ENCODE measurements around the gene CCDC142.

Gene CCDC142

GRCh38 chr2:74515271-74515980, 32.6 kb upstream of the CCDC142 start:
- in situ Hi-C loops (cut with MboI; ENCODE audit: low sequenced_read_pairs) = no loop called here

GRCh38 chr2:74514368-74515270, 31.8 kb upstream of the CCDC142 start, which contains the start of gene TLX2:
Gene TLX2 (plus strand): TSS chr2:74514450. CDS start chr2:74514807, 357 bp downstream.
- in situ Hi-C loops (cut with MboI; ENCODE audit: low sequenced_read_pairs) = no loop called here

GRCh38 chr2:74513605-74514367, 31.0 kb upstream of the CCDC142 start:
- in situ Hi-C loops (cut with MboI; ENCODE audit: low sequenced_read_pairs) = no loop called here

GRCh38 chr2:74512744-74513604, 30.2 kb upstream of the CCDC142 start:
- in situ Hi-C loops (cut with MboI; ENCODE audit: low sequenced_read_pairs) = no loop called here

GRCh38 chr2:74511104-74511989, 28.5 kb upstream of the CCDC142 start:
- in situ Hi-C loops (cut with MboI; ENCODE audit: low sequenced_read_pairs) = no loop called here

GRCh38 chr2:74510272-74510671, 27.5 kb upstream of the CCDC142 start:
- in situ Hi-C loops (cut with MboI; ENCODE audit: low sequenced_read_pairs) = no loop called here

- in situ Hi-C loops (cut with MboI; ENCODE audit: low sequenced_read_pairs) = no loop called here
Observed at GRCh38 chr2:74507926-74508520, 25.2 kb upstream of the CCDC142 start.

- in situ Hi-C loops (cut with MboI; ENCODE audit: low sequenced_read_pairs) = no loop called here
Observed at GRCh38 chr2:74507145-74507925, 24.5 kb upstream of the CCDC142 start, which contains the start of gene PCGF1. Gene PCGF1 (minus strand): TSS chr2:74507695. CDS start chr2:74507668, 27 bp downstream.

- in situ Hi-C loops (cut with MboI; ENCODE audit: low sequenced_read_pairs) = no loop called here
Observed at GRCh38 chr2:74505448-74506246, 22.8 kb upstream of the CCDC142 start.

- in situ Hi-C loops (cut with MboI; ENCODE audit: low sequenced_read_pairs) = no loop called here
Observed at GRCh38 chr2:74504591-74504990, 21.8 kb upstream of the CCDC142 start.

- in situ Hi-C loops (cut with MboI; ENCODE audit: low sequenced_read_pairs) = no loop called here
Observed at GRCh38 chr2:74503506-74504475, 21.0 kb upstream of the CCDC142 start.

GRCh38 chr2:74502720-74503505, 20.1 kb upstream of the CCDC142 start:
- in situ Hi-C loops (cut with MboI; ENCODE audit: low sequenced_read_pairs) = no loop called here

GRCh38 chr2:74502147-74502719, 19.4 kb upstream of the CCDC142 start:
- in situ Hi-C loops (cut with MboI; ENCODE audit: low sequenced_read_pairs) = no loop called here

GRCh38 chr2:74501335-74502071, 18.7 kb upstream of the CCDC142 start:
- in situ Hi-C loops (cut with MboI; ENCODE audit: low sequenced_read_pairs) = no loop called here
